Ishikawa (cell line): ENCODE measurements around the gene GAS6.

ENCODE experiments used
- CREB1 ChIP-seq: IDR thresholded peaks from 2 replicates; pipeline ENCODE4 v1.6.1; 2012; ENCODE audit warnings: low read depth
- EGR1 ChIP-seq: IDR thresholded peaks from 2 replicates; pipeline ENCODE4 v1.6.1; 2012
- EP300 ChIP-seq: IDR thresholded peaks from 2 replicates; pipeline ENCODE4 v1.6.1; 2012; ENCODE audit warnings: borderline replicate concordance
- FOXM1 ChIP-seq: IDR thresholded peaks from 2 replicates; pipeline ENCODE4 v1.6.1; 2012; ENCODE audit warnings: low read depth, borderline replicate concordance
- TAF1 ChIP-seq: IDR thresholded peaks from 2 replicates; pipeline ENCODE4 v1.6.1; 2012; ENCODE audit warnings: low read depth, mild to moderate bottlenecking
- TCF12 ChIP-seq: IDR thresholded peaks from 2 replicates; pipeline ENCODE4 v1.6.1; 2012; ENCODE audit warnings: low read depth
- TEAD4 ChIP-seq: IDR thresholded peaks from 2 replicates; pipeline ENCODE4 v1.6.1; 2012
- YY1 ChIP-seq: IDR thresholded peaks from 2 replicates; pipeline ENCODE4 v1.6.1; 2012; ENCODE audit warnings: low read depth
- ZBTB7A ChIP-seq: IDR thresholded peaks from 2 replicates; pipeline ENCODE4 v1.6.1; 2012; ENCODE audit warnings: low read depth
- TF ChIP-seq, protein P1 (sequence below): IDR thresholded peaks from 2 replicates; pipeline ENCODE4 v1.6.1; 2012; ENCODE audit warnings: low read depth, mild to moderate bottlenecking
- TF ChIP-seq, protein P2 (sequence below): IDR thresholded peaks from 2 replicates; pipeline ENCODE4 v1.6.1; 2012
- TF ChIP-seq, protein P3 (sequence below): IDR thresholded peaks from 2 replicates; pipeline ENCODE4 v1.6.1; 2012

DNA sequence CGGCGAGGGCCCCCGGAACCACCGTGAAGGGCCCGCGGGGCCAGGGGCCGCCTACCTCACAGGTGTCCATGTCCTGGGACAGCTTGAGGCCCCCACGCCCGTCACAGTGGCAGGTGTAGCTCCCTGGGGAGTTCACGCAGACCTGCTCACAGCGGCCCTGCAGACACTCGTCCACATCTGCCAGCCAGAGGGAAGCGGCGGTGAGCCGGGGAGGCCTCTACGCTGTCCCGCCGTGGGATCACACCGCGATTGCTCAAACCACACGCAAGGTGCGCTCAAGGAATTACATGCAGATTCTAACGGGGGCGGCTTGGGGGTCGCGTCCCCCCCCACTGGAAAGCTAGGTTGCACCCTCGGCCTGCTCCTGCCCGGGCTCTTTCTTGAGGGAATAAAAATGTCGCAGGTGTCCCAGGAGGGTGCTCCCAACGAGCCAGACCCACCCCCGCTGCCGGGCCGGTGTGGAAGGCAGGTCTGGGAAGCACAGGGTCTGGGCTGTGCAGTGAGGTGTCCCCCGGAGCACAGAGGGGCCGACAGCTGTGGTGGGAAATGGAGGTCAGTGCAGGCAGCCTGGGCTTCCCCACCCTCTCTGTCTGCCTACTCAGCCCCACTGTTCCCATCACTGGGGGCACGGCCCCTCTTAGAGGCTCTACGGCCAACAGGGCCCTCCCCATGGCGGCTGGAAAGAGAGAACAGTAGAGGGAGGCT lies 29.2 kb downstream of the GAS6 start:
- TF ChIP-seq, protein P1, sequence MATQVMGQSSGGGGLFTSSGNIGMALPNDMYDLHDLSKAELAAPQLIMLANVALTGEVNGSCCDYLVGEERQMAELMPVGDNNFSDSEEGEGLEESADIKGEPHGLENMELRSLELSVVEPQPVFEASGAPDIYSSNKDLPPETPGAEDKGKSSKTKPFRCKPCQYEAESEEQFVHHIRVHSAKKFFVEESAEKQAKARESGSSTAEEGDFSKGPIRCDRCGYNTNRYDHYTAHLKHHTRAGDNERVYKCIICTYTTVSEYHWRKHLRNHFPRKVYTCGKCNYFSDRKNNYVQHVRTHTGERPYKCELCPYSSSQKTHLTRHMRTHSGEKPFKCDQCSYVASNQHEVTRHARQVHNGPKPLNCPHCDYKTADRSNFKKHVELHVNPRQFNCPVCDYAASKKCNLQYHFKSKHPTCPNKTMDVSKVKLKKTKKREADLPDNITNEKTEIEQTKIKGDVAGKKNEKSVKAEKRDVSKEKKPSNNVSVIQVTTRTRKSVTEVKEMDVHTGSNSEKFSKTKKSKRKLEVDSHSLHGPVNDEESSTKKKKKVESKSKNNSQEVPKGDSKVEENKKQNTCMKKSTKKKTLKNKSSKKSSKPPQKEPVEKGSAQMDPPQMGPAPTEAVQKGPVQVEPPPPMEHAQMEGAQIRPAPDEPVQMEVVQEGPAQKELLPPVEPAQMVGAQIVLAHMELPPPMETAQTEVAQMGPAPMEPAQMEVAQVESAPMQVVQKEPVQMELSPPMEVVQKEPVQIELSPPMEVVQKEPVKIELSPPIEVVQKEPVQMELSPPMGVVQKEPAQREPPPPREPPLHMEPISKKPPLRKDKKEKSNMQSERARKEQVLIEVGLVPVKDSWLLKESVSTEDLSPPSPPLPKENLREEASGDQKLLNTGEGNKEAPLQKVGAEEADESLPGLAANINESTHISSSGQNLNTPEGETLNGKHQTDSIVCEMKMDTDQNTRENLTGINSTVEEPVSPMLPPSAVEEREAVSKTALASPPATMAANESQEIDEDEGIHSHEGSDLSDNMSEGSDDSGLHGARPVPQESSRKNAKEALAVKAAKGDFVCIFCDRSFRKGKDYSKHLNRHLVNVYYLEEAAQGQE = no peak
- TF ChIP-seq EP300 (no peak), CREB1 (no peak), EGR1 (no peak), FOXM1 (no peak), TCF12 (no peak), YY1 (no peak), TEAD4 (no peak), ZBTB7A (no peak), TAF1 (no peak)
- TF ChIP-seq, protein P2, sequence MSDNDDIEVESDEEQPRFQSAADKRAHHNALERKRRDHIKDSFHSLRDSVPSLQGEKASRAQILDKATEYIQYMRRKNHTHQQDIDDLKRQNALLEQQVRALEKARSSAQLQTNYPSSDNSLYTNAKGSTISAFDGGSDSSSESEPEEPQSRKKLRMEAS = no peak
- TF ChIP-seq, protein P3, sequence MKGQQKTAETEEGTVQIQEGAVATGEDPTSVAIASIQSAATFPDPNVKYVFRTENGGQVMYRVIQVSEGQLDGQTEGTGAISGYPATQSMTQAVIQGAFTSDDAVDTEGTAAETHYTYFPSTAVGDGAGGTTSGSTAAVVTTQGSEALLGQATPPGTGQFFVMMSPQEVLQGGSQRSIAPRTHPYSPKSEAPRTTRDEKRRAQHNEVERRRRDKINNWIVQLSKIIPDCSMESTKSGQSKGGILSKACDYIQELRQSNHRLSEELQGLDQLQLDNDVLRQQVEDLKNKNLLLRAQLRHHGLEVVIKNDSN = no peak
